Measurements from ENCODE around the gene VPS33A. TPM values are rescaled to one million over a fixed set of nuclear protein-coding genes. Genes with fewer than 3 reads are reported as not detected.

VPS33A gene
- total RNA-seq, 2 experiments from 2014 or later: 21.1 to 29.0 TPM

DNA sequence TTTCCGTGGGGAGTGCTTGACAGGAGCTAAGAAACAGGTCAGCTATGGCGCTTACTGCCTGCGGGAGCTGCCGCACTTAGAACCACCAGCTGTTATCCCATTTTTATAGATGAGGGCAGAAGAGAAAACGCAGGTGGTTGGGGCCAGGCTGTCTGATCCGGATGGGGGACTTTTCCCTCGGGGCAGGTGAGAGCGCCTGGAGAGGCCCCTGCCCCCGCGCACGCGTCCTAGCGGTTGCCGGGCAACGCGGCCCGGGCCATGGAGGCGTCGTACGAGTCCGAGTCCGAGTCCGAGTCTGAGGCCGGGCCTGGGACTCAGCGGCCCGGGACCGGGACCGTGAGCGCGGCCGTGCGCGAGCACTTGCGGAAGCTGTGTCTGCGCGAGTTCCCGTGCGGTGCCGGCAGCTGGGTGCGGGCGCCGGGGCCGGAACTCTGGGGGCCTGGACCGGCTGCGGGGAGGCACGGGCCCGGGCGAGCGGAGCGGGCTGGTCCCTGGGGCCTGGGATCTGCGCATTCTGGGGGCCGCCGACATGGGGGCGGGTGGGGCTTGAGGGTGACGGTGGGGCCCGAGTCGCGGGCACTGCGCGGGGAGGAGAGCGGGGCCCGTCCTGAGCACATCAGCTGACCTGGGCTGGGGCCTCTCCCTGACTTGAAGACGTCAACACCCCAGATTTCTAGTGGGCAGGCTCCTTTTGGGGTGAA lies 83.3 kb downstream of the VPS33A start, which contains the start of gene LRRC43:
TSS of gene LRRC43 (plus strand) at position 237 of the 701 bp plus-strand sequence. CDS start at position 259, 22 bp downstream.
- H3K4me1 ChIP-seq (ENCODE audit: insufficient read depth, low read length, poor library complexity, severe bottlenecking): no peaks in the 10 kb centered on the region
- no TSS peak for BruUV-seq (replicated peaks)
- ChIA-PET POLR2A (interaction anchor here (0.6 kb wide), 1 partner anchor 86 kb away, joined by 3 read pairs; no protein-coding TSS in a partner anchor), CTCF (ENCODE audit: unreplicated experiment) (no interaction called here)
- no peaks in the 10 kb centered on the region for H3K9me3 ChIP-seq (ENCODE audit: low read length)
- no peaks in the 10 kb centered on the region for H4K20me1 ChIP-seq (ENCODE audit: insufficient read depth, low read length)
- no peaks in the 10 kb centered on the region for H3K79me2 ChIP-seq (ENCODE audit: insufficient read depth, low read depth, low read length)
- DNase-seq (ENCODE audit: low spot score): no peak
- H3K36me3 ChIP-seq (ENCODE audit: insufficient read depth, low read length): no peaks in the 10 kb centered on the region
- no peak within 1 kb of the TSS for H3K4me3 ChIP-seq (ENCODE audit: low read depth, low read length, poor library complexity, severe bottlenecking)
- H3K27ac ChIP-seq (ENCODE audit: low read depth, low read length, poor library complexity, severe bottlenecking): no peak within 1 kb of the TSS
- H3K4me2 ChIP-seq (ENCODE audit: low read length): peak within 1 kb of the TSS; percentile 11; the same call in 1 of the 2 replicates
- no peak within 1 kb of the TSS for H2AFZ ChIP-seq (ENCODE audit: low read length)
- no peaks in the 10 kb centered on the region for H3K9me2 ChIP-seq (ENCODE audit: insufficient read depth, low read length)
- TF ChIP-seq, protein P1, sequence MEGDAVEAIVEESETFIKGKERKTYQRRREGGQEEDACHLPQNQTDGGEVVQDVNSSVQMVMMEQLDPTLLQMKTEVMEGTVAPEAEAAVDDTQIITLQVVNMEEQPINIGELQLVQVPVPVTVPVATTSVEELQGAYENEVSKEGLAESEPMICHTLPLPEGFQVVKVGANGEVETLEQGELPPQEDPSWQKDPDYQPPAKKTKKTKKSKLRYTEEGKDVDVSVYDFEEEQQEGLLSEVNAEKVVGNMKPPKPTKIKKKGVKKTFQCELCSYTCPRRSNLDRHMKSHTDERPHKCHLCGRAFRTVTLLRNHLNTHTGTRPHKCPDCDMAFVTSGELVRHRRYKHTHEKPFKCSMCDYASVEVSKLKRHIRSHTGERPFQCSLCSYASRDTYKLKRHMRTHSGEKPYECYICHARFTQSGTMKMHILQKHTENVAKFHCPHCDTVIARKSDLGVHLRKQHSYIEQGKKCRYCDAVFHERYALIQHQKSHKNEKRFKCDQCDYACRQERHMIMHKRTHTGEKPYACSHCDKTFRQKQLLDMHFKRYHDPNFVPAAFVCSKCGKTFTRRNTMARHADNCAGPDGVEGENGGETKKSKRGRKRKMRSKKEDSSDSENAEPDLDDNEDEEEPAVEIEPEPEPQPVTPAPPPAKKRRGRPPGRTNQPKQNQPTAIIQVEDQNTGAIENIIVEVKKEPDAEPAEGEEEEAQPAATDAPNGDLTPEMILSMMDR (conservative IDR thresholded peaks at IDR 0.05; ENCODE audit: low read length): no peak
- no peak for TF ChIP-seq EZH2phosphoT487 (IDR thresholded peaks at IDR 0.05; ENCODE audit: borderline replicate concordance, low read depth, low read length)
- intact Hi-C loops (cut with micrococcal nuclease; ENCODE audit: unreplicated experiment): no loop called here

Small RNA genes lying within 50 kb of the gene (small RNA-seq; reads per million reads assigned to genes)
- 0.31 reads per million for gene DIABLO

Other genes with a start within 250 kb of the VPS33A start
- 66.2 and 76.2 TPM in 2 replicates for gene BCL7A, start 244.6 kb downstream of the VPS33A start, total RNA-seq (2014; rRNA removed; shearing (Covaris generic))
- gene BCL7A, start 244.6 kb downstream of the VPS33A start, total RNA-seq (2022): 84.7 and 100 TPM in 2 replicates
- 18.6 and 27.5 TPM in 2 replicates for gene MLXIP, start 187.7 kb downstream of the VPS33A start, total RNA-seq (2014; rRNA removed; shearing (Covaris generic))
- gene MLXIP, start 187.7 kb downstream of the VPS33A start, total RNA-seq (2022): 44.7 and 59.9 TPM in 2 replicates
- not detected in 2 replicates for gene IL31, start 92.3 kb downstream of the VPS33A start, total RNA-seq (2014; rRNA removed; shearing (Covaris generic))
- gene IL31, start 92.3 kb downstream of the VPS33A start, total RNA-seq (2022): not detected in 2 replicates
- gene LRRC43, start 83.4 kb downstream of the VPS33A start, total RNA-seq (2014; rRNA removed; shearing (Covaris generic)): not detected in 2 replicates
- gene LRRC43, start 83.4 kb downstream of the VPS33A start, total RNA-seq (2022): not detected in 2 replicates
- gene B3GNT4, start 62.8 kb downstream of the VPS33A start, total RNA-seq (2014; rRNA removed; shearing (Covaris generic)): not detected in 2 replicates
- gene B3GNT4, start 62.8 kb downstream of the VPS33A start, total RNA-seq (2022): not detected in 2 replicates
- gene DIABLO, start 40.4 kb downstream of the VPS33A start, total RNA-seq (2014; rRNA removed; shearing (Covaris generic)): 53.7 and 56.5 TPM in 2 replicates
- gene DIABLO, start 40.4 kb downstream of the VPS33A start, total RNA-seq (2022): 53.9 and 55.4 TPM in 2 replicates
- gene CLIP1, start 156.2 kb upstream of the VPS33A start, total RNA-seq (2014; rRNA removed; shearing (Covaris generic)): 11.2 and 15.3 TPM in 2 replicates
- gene CLIP1, start 156.2 kb upstream of the VPS33A start, total RNA-seq (2022): 25.6 and 26.2 TPM in 2 replicates
- 46.9 and 48.7 TPM in 2 replicates for gene ZCCHC8, start 234.4 kb upstream of the VPS33A start, total RNA-seq (2014; rRNA removed; shearing (Covaris generic))
- 68.1 and 68.6 TPM in 2 replicates for gene ZCCHC8, start 234.4 kb upstream of the VPS33A start, total RNA-seq (2022)